ENCODE results near the gene TMEM54. TPM values are rescaled to one million over a fixed set of nuclear protein-coding genes. Genes with fewer than 3 reads are reported as not detected.

TMEM54 gene
- total and polyA plus RNA-seq, 2 experiments from 2014 or later, result 24.8 to 64.7 TPM

- no peak overlapping the region for H3K27ac ChIP-seq
- WGBS (ENCODE audit: low lambda C conversion rate, missing lambda C conversion rate), result 95% methylated on average over 9 of the region's 9 CpGs
- no peaks in the 10 kb centered on the region for H3K9me3 ChIP-seq (ENCODE audit: low read depth)
- H3K27me3 ChIP-seq, result no peaks in the 10 kb centered on the region
- no peaks in the 10 kb centered on the region for H3K36me3 ChIP-seq (replicated peaks; ENCODE audit: insufficient read depth, low read depth)
- H3K79me2 ChIP-seq, result no peaks in the 10 kb centered on the region
- H3K9me2 ChIP-seq (replicated peaks; ENCODE audit: insufficient read depth), result no peaks in the 10 kb centered on the region
- H3K4me1 ChIP-seq (ENCODE audit: insufficient read depth), result peaks cover 12% of the 10 kb centered on the region
- no peak overlapping the region for H3K4me2 ChIP-seq
- no peak for DNase-seq (ENCODE audit: low spot score)
- no peak for TF ChIP-seq EZH2 (IDR thresholded peaks at IDR 0.05; ENCODE audit: borderline replicate concordance)
- TF ChIP-seq, protein P1, sequence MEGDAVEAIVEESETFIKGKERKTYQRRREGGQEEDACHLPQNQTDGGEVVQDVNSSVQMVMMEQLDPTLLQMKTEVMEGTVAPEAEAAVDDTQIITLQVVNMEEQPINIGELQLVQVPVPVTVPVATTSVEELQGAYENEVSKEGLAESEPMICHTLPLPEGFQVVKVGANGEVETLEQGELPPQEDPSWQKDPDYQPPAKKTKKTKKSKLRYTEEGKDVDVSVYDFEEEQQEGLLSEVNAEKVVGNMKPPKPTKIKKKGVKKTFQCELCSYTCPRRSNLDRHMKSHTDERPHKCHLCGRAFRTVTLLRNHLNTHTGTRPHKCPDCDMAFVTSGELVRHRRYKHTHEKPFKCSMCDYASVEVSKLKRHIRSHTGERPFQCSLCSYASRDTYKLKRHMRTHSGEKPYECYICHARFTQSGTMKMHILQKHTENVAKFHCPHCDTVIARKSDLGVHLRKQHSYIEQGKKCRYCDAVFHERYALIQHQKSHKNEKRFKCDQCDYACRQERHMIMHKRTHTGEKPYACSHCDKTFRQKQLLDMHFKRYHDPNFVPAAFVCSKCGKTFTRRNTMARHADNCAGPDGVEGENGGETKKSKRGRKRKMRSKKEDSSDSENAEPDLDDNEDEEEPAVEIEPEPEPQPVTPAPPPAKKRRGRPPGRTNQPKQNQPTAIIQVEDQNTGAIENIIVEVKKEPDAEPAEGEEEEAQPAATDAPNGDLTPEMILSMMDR (IDR thresholded peaks at IDR 0.05; ENCODE audit: poor library complexity), result no peak
- TF ChIP-seq EZH2phosphoT487 (IDR thresholded peaks at IDR 0.05; ENCODE audit: low read depth, severe bottlenecking, unreplicated experiment), result no peak
- H3K4me3 ChIP-seq, result no peak overlapping the region
- H2AFZ ChIP-seq, result no peak overlapping the region
- H4K20me1 ChIP-seq (ENCODE audit: insufficient read depth, poor library complexity, severe bottlenecking), result no peaks in the 10 kb centered on the region
These were observed 3.1 kb downstream of the TMEM54 start for GRCh38 chr1:32898056-32898455.

DNA sequence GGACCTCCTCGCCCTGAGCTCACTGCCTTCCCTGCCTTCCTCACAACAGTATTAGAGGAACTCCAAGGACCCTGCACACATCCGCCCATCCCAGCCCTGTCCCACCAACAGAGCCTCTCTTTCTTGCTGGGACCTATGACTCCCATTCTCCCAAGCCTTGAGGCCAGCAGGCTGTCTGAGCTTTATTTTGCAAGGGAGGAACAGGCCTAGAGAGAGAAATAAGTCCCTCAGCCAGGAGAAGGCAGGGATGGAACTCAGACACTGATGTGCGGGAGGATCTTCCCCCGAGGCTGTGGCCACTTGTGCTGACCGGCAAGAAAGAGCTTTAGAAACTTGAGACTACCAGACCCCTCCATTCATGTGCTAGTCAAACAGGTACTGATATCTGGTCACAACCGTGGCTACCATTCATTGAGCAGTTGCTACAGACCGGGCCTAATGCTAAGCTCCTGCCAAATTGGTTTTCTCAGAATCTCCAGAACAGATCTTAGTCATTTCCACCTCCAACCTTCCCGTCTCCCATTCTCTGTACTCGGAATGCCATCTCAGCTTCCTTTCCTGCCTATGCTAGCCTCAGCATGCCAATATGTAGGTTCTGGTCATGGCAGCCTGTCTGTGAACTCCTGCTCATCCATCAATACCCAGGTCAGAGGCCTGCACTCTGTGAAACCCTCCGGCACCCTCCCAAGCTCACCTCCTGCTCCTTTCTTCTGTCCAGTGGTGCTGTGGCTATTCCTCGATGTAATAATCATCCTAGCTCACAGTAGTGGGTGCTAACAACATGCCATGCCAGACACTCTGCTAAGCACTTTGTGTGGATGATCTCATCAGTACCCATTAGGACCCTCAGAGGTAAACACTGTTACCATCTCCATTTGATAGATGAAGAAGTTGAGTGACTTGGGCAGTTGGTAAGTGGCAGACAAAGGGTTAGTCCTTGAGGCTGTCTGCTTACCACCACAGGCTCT lies 3.8 kb downstream of the TMEM54 start:
- Histone ChIP-seq H3K4me1 (ENCODE audit: insufficient read depth) (peaks cover 12% of the 10 kb centered on the region), H3K36me3 (replicated peaks; ENCODE audit: insufficient read depth, low read depth) (no peaks in the 10 kb centered on the region), H3K79me2 (no peaks in the 10 kb centered on the region), H4K20me1 (ENCODE audit: insufficient read depth, poor library complexity, severe bottlenecking) (no peaks in the 10 kb centered on the region), H3K4me3 (no peak overlapping the region), H3K9me3 (ENCODE audit: low read depth) (no peaks in the 10 kb centered on the region), H2AFZ (no peak overlapping the region), H3K27ac (no peak overlapping the region), H3K27me3 (no peaks in the 10 kb centered on the region), H3K9me2 (replicated peaks; ENCODE audit: insufficient read depth) (no peaks in the 10 kb centered on the region), H3K4me2 (no peak overlapping the region)
- DNase-seq (ENCODE audit: low spot score), result no peak
- no peak for TF ChIP-seq EZH2phosphoT487 (IDR thresholded peaks at IDR 0.05; ENCODE audit: low read depth, severe bottlenecking, unreplicated experiment)
- TF ChIP-seq EZH2 (IDR thresholded peaks at IDR 0.05; ENCODE audit: borderline replicate concordance), result no peak
- TF ChIP-seq, protein P1 (IDR thresholded peaks at IDR 0.05; ENCODE audit: poor library complexity), result no peak
- WGBS (ENCODE audit: low lambda C conversion rate, missing lambda C conversion rate), result 71% methylated on average over 11 of the region's 11 CpGs

DNA sequence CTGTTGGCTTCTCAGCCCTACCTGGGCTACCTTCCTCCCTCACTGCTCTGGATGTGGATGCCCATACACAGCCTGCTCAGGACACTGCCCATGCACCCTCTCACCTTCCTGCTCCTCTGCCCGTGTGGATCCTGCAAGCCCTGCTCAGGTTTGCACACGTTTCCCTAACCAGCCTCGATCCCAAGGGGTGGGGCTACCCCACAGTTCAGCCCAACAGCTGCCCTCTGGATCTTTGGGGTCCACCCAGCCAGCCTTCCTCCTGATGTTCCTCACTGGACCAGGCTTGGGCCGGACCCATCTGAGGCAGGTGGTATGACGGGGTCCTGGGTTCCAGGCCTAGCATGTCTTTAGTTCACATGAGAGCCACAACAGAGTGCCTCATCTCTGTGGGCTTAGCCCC lies 4.7 kb downstream of the TMEM54 start:
- Histone ChIP-seq H4K20me1 (ENCODE audit: insufficient read depth, poor library complexity, severe bottlenecking) (no peaks in the 10 kb centered on the region), H3K4me1 (ENCODE audit: insufficient read depth) (peaks cover 8% of the 10 kb centered on the region), H3K79me2 (no peaks in the 10 kb centered on the region), H3K4me2 (no peak overlapping the region), H3K27ac (no peak overlapping the region), H3K4me3 (no peak overlapping the region), H3K9me2 (replicated peaks; ENCODE audit: insufficient read depth) (no peaks in the 10 kb centered on the region), H3K9me3 (ENCODE audit: low read depth) (no peaks in the 10 kb centered on the region), H3K27me3 (peaks cover 6% of the 10 kb centered on the region), H3K36me3 (replicated peaks; ENCODE audit: insufficient read depth, low read depth) (no peaks in the 10 kb centered on the region), H2AFZ (no peak overlapping the region)
- 84% methylated on average over 5 of the region's 5 CpGs for WGBS (ENCODE audit: low lambda C conversion rate, missing lambda C conversion rate)
- DNase-seq (ENCODE audit: low spot score), result no peak
- TF ChIP-seq EZH2phosphoT487 (IDR thresholded peaks at IDR 0.05; ENCODE audit: low read depth, severe bottlenecking, unreplicated experiment), result no peak
- TF ChIP-seq EZH2 (IDR thresholded peaks at IDR 0.05; ENCODE audit: borderline replicate concordance), result no peak
- TF ChIP-seq, protein P1 (IDR thresholded peaks at IDR 0.05; ENCODE audit: poor library complexity), result no peak
